ENCODE measurements around the gene ADD3.
"Not testable (repeated sequence)": the region's sequence is repeated elsewhere in the genome, so short reads cannot be mapped to it uniquely, and the experiment has no call there.

DNA sequence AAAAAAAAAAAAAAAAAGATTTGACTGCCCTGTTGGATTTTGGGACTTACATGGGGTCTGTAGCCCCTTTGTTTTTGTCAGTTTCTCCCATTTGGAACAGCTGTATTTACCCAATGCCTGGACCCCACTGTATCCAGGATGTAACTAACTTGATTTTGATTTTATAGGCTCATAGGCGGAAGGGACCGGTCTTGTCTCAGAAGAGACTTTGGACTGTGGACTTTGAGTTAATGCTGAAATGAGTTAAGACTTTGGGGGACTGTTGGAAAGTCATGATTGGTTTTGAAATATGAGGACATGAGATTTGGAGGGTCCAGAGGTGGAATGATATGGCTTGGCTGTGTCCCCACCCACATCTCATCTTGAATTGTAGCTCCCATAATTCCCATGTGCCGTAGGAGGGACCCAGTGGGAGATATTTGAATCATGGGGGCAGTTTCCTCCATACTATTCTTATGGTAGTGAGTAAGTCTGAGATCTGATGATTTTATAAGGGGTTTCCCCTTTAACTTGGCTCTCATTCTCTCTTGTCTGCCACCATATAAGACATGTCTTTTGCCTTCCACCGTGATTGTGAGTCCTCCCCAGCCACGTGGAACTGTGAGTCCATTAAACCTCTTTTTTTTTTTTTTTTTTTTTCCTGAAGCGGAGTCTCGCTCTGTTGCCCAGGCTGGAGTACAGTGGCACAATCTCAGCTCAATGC, 42.3 kb downstream of the ADD3 start:
- TF ChIP-seq, protein P1, sequence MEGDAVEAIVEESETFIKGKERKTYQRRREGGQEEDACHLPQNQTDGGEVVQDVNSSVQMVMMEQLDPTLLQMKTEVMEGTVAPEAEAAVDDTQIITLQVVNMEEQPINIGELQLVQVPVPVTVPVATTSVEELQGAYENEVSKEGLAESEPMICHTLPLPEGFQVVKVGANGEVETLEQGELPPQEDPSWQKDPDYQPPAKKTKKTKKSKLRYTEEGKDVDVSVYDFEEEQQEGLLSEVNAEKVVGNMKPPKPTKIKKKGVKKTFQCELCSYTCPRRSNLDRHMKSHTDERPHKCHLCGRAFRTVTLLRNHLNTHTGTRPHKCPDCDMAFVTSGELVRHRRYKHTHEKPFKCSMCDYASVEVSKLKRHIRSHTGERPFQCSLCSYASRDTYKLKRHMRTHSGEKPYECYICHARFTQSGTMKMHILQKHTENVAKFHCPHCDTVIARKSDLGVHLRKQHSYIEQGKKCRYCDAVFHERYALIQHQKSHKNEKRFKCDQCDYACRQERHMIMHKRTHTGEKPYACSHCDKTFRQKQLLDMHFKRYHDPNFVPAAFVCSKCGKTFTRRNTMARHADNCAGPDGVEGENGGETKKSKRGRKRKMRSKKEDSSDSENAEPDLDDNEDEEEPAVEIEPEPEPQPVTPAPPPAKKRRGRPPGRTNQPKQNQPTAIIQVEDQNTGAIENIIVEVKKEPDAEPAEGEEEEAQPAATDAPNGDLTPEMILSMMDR (IDR thresholded peaks at IDR 0.05) = not testable (repeated sequence)
- not testable (repeated sequence) for TF ChIP-seq POLR2A (IDR thresholded peaks at IDR 0.05)
